Measurements from ENCODE around the gene EIF4ENIF1.
A peak's percentile ranks its signal among the peaks of the same experiment; 100 is the strongest.
"Not testable (repeated sequence)": the region's sequence is repeated elsewhere in the genome, so short reads cannot be mapped to it uniquely, and the experiment has no call there.

The EIF4ENIF1 gene

GRCh38 chr22:31493355-31493754 lies 3.7 kb upstream of the EIF4ENIF1 start:
- DNase-seq (ENCODE audit: low spot score): not testable (repeated sequence)

GRCh38 chr22:31492151-31492550 lies 2.5 kb upstream of the EIF4ENIF1 start:
- no peak for DNase-seq (ENCODE audit: low spot score)

- no peak for DNase-seq (ENCODE audit: low spot score)
These were observed 1.7 kb upstream of the EIF4ENIF1 start for GRCh38 chr22:31491218-31491962.

- DNase-seq (ENCODE audit: low spot score): peak; percentile 84
These were observed 869 bp upstream of the EIF4ENIF1 start for GRCh38 chr22:31490496-31490925.

GRCh38 chr22:31488988-31489617 lies 539 bp downstream of the EIF4ENIF1 start:
- DNase-seq (ENCODE audit: low spot score): peak; percentile 16

GRCh38 chr22:31488346-31488883 lies 1.2 kb downstream of the EIF4ENIF1 start:
- DNase-seq (ENCODE audit: low spot score): no peak

GRCh38 chr22:31486951-31487350 lies 2.7 kb downstream of the EIF4ENIF1 start:
- no peak for DNase-seq (ENCODE audit: low spot score)

GRCh38 chr22:31486369-31486768 lies 3.3 kb downstream of the EIF4ENIF1 start:
- not testable (repeated sequence) for DNase-seq (ENCODE audit: low spot score)

- DNase-seq (ENCODE audit: low spot score): not testable (repeated sequence)
These were observed 7.2 kb downstream of the EIF4ENIF1 start for GRCh38 chr22:31482470-31482869.

- DNase-seq (ENCODE audit: low spot score): no peak
These were observed 8.5 kb downstream of the EIF4ENIF1 start for GRCh38 chr22:31481129-31481528.

- DNase-seq (ENCODE audit: low spot score): no peak
These were observed 12.3 kb downstream of the EIF4ENIF1 start for GRCh38 chr22:31477329-31477728.

- no peak for DNase-seq (ENCODE audit: low spot score)
These were observed 13.8 kb downstream of the EIF4ENIF1 start for GRCh38 chr22:31475800-31476199.

GRCh38 chr22:31474743-31475142 lies 14.9 kb downstream of the EIF4ENIF1 start:
- DNase-seq (ENCODE audit: low spot score): no peak

- DNase-seq (ENCODE audit: low spot score): no peak
These were observed 24.3 kb downstream of the EIF4ENIF1 start for GRCh38 chr22:31465307-31465706.

GRCh38 chr22:31461699-31462098 lies 27.9 kb downstream of the EIF4ENIF1 start:
- DNase-seq (ENCODE audit: low spot score): no peak

- peak; percentile 10 for DNase-seq (ENCODE audit: low spot score)
These were observed 37.7 kb downstream of the EIF4ENIF1 start for GRCh38 chr22:31451709-31452571.

- DNase-seq (ENCODE audit: low spot score): peak; percentile 30
These were observed 40.1 kb downstream of the EIF4ENIF1 start for GRCh38 chr22:31449506-31449905.

- DNase-seq (ENCODE audit: low spot score): no peak
These were observed 41.3 kb downstream of the EIF4ENIF1 start for GRCh38 chr22:31448382-31448781.

GRCh38 chr22:31447337-31447736 lies 42.3 kb downstream of the EIF4ENIF1 start:
- no peak for DNase-seq (ENCODE audit: low spot score)

GRCh38 chr22:31446767-31447166 lies 42.9 kb downstream of the EIF4ENIF1 start:
- DNase-seq (ENCODE audit: low spot score): no peak

GRCh38 chr22:31446208-31446607 lies 43.4 kb downstream of the EIF4ENIF1 start:
- no peak for DNase-seq (ENCODE audit: low spot score)

GRCh38 chr22:31445642-31446041 lies 44.0 kb downstream of the EIF4ENIF1 start:
- no peak for DNase-seq (ENCODE audit: low spot score)

All from Ammon's horn (tissue), 1 donor.